HepG2 (cell line): Measurements from ENCODE around the gene WBP1. TPM values are rescaled to one million over a fixed set of nuclear protein-coding genes. Genes with fewer than 3 reads are reported as not detected.

Experiments used
- ARNT ChIP-seq: fragments of 450-650 bp; IDR thresholded peaks from 2 replicates; pipeline ENCODE4 v1.6.1; 2017
- FOXJ3 ChIP-seq: sonication (generic); formaldehyde crosslinking; IDR thresholded peaks from 2 replicates; pipeline ENCODE4 v1.4.0; 2020; ENCODE audit warnings: missing genetic modification reagents, mild to moderate bottlenecking, borderline replicate concordance
- HNRNPL ChIP-seq: fragments of 200-400 bp; formaldehyde crosslinking; IDR thresholded peaks from 2 replicates; pipeline ENCODE4 v1.6.1; 2017; ENCODE audit warnings: mild to moderate bottlenecking, low read depth, low read length
- POLR2AphosphoS5 ChIP-seq: IDR thresholded peaks from 2 replicates; pipeline ENCODE4 v1.6.1; 2012; ENCODE audit warnings: low read depth, low read length
- SP140L ChIP-seq: sonication (generic); formaldehyde crosslinking; IDR thresholded peaks from 2 replicates; pipeline ENCODE4 v1.4.0; 2020; ENCODE audit warnings: missing genetic modification reagents, borderline replicate concordance
- SRY ChIP-seq: sonication (generic); formaldehyde crosslinking; IDR thresholded peaks from 2 replicates; pipeline ENCODE4 v1.8.0; 2022; ENCODE audit warnings: mild to moderate bottlenecking, missing genetic modification reagents
- STAG1 ChIP-seq: sonication (generic); formaldehyde crosslinking; IDR thresholded peaks from 2 replicates; pipeline ENCODE4 v1.4.0; 2020; ENCODE audit warnings: missing genetic modification reagents
- TCF7 ChIP-seq: sonication (generic); IDR thresholded peaks from 2 replicates; pipeline ENCODE4 v1.6.1; 2016; ENCODE audit warnings: antibody characterized with exemption, low read depth
- ZFYVE20 ChIP-seq: sonication (generic); formaldehyde crosslinking; IDR thresholded peaks from 2 replicates; pipeline ENCODE4 v1.8.0; 2023; ENCODE audit warnings: low read depth, mild to moderate bottlenecking, moderate library complexity, missing genetic modification reagents, borderline replicate concordance
- ZNF138 ChIP-seq: sonication (generic); formaldehyde crosslinking; IDR thresholded peaks from 2 replicates; pipeline ENCODE4 v1.5.0; 2020; ENCODE audit warnings: mild to moderate bottlenecking, low read depth, missing genetic modification reagents
- ZNF850 ChIP-seq: sonication (generic); formaldehyde crosslinking; conservative IDR thresholded peaks from 2 replicates; pipeline ENCODE4 v1.9.0; 2021; ENCODE audit warnings: mild to moderate bottlenecking, missing genetic modification reagents
- polyA plus RNA-seq, 8 experiments: library from polyadenylated mRNA; depleted of rRNA in 3 of 8; stranded (reverse) in 7 of 8; unstranded in 1 of 8; fragments of >200 nt; fragmentation: Illumina TruSeq in 4 of 8; extraction: Trizol in 4 of 8; gene quantifications; 2 replicates each; pipeline versions ENCODE4 v1.2.1 to v1.2.3, GENCODE V29; 2011 to 2016; ENCODE audit warnings: low read depth in 4 of 8, missing spikeins in 1 of 8, mixed read lengths in 1 of 8; ENCODE audit not compliant: insufficient read depth in 1 of 8
- total RNA-seq, 5 experiments: library from RNA; depleted of rRNA; stranded (reverse); fragments of >200 nt; fragmentation: Illumina TruSeq; extraction: Trizol; gene quantifications; 2 replicates each; pipeline ENCODE4 v1.2.3, GENCODE V29; 2016; ENCODE audit warnings: low read depth in 1 of 5
- TF ChIP-seq, protein P1 (sequence below): sonication (generic); formaldehyde crosslinking; IDR thresholded peaks from 2 replicates; pipeline ENCODE4 v1.4.0; 2020; ENCODE audit warnings: mild to moderate bottlenecking, low read depth, missing genetic modification reagents
- TF ChIP-seq, protein P2 (sequence below): sonication (generic); formaldehyde crosslinking; IDR thresholded peaks from 2 replicates; pipeline ENCODE4 v1.4.0; 2020; ENCODE audit warnings: missing genetic modification reagents, borderline replicate concordance
- TF ChIP-seq, protein P3 (sequence below): sonication (generic); formaldehyde crosslinking; IDR thresholded peaks from 2 replicates; pipeline ENCODE4 v1.4.0; 2020; ENCODE audit warnings: missing genetic modification reagents, mild to moderate bottlenecking, borderline replicate concordance
- TF ChIP-seq, protein P4 (sequence below): sonication (generic); formaldehyde crosslinking; IDR thresholded peaks from 2 replicates; pipeline ENCODE4 v1.4.0; 2020; ENCODE audit warnings: low read depth, mild to moderate bottlenecking, missing genetic modification reagents
- TF ChIP-seq, protein P5 (sequence below): IDR thresholded peaks from 2 replicates; pipeline ENCODE4 v1.6.1; 2016; ENCODE audit warnings: missing genetic modification reagents, missing compliant biosample characterization
- TF ChIP-seq, protein P6 (sequence below): IDR thresholded peaks from 2 replicates; pipeline ENCODE4 v1.6.1; 2016; ENCODE audit warnings: mild to moderate bottlenecking

Gene WBP1
- total and polyA plus RNA-seq, 2 of the 13 experiments (the other 11 are each of a cell fraction or from before 2014, with no cell fraction given) = 38.8 to 85.7 TPM

DNA sequence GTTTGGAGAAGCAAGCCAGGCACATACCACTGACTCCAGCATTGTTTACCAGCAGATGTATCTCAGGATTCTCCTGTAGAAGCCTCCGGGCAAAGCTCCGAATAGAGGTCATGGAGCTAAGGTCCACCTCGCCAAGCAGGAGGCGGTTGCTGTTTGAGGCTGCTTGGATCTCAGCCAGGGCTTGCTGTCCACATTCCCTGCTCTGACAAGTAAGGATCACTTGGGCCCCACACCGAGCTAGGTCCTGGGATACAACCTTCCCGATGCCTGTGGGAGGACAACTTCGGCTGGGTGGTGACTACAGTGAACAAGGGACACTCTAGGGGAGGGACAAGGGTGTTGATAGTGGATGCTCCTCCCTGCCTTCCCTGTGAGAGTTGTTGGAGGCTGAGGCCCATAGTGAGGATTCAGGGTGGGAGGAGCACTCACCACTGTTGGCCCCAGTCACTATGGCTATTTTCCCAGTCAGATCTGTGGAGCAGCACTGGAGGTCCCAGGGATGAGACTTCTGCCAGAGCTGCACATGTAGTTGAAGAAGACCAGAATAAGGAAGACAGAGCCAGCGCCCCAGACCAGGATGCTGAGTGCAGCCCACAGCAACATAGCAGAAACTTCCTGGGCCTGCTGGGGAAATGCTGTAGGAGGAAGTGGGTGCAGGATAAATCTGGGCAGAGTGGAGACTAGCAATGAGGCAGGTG, 45.1 kb upstream of the WBP1 start (continued):
- TF ChIP-seq, protein P1, sequence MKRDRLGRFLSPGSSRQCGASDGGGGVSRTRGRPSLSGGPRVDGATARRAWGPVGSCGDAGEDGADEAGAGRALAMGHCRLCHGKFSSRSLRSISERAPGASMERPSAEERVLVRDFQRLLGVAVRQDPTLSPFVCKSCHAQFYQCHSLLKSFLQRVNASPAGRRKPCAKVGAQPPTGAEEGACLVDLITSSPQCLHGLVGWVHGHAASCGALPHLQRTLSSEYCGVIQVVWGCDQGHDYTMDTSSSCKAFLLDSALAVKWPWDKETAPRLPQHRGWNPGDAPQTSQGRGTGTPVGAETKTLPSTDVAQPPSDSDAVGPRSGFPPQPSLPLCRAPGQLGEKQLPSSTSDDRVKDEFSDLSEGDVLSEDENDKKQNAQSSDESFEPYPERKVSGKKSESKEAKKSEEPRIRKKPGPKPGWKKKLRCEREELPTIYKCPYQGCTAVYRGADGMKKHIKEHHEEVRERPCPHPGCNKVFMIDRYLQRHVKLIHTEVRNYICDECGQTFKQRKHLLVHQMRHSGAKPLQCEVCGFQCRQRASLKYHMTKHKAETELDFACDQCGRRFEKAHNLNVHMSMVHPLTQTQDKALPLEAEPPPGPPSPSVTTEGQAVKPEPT (CRISPR knock-in tag) = no peak; the same call in 1 of the 2 replicates
- TF ChIP-seq SRY (CRISPR knock-in tag) (no peak), SP140L (no peak), ZNF138 (no peak; the same call in 1 of the 2 replicates), HNRNPL (no peak), ARNT (no peak), ZFYVE20 (CRISPR knock-in tag) (no peak), TCF7 (peak; percentile 51; the same call in 1 of the 2 replicates), FOXJ3 (no peak), ZNF850 (CRISPR knock-in tag) (no peak), STAG1 (CRISPR knock-in tag) (no peak), POLR2AphosphoS5 (no peak)
- TF ChIP-seq, protein P2, sequence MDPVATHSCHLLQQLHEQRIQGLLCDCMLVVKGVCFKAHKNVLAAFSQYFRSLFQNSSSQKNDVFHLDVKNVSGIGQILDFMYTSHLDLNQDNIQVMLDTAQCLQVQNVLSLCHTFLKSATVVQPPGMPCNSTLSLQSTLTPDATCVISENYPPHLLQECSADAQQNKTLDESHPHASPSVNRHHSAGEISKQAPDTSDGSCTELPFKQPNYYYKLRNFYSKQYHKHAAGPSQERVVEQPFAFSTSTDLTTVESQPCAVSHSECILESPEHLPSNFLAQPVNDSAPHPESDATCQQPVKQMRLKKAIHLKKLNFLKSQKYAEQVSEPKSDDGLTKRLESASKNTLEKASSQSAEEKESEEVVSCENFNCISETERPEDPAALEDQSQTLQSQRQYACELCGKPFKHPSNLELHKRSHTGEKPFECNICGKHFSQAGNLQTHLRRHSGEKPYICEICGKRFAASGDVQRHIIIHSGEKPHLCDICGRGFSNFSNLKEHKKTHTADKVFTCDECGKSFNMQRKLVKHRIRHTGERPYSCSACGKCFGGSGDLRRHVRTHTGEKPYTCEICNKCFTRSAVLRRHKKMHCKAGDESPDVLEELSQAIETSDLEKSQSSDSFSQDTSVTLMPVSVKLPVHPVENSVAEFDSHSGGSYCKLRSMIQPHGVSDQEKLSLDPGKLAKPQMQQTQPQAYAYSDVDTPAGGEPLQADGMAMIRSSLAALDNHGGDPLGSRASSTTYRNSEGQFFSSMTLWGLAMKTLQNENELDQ = no peak
- TF ChIP-seq, protein P3, sequence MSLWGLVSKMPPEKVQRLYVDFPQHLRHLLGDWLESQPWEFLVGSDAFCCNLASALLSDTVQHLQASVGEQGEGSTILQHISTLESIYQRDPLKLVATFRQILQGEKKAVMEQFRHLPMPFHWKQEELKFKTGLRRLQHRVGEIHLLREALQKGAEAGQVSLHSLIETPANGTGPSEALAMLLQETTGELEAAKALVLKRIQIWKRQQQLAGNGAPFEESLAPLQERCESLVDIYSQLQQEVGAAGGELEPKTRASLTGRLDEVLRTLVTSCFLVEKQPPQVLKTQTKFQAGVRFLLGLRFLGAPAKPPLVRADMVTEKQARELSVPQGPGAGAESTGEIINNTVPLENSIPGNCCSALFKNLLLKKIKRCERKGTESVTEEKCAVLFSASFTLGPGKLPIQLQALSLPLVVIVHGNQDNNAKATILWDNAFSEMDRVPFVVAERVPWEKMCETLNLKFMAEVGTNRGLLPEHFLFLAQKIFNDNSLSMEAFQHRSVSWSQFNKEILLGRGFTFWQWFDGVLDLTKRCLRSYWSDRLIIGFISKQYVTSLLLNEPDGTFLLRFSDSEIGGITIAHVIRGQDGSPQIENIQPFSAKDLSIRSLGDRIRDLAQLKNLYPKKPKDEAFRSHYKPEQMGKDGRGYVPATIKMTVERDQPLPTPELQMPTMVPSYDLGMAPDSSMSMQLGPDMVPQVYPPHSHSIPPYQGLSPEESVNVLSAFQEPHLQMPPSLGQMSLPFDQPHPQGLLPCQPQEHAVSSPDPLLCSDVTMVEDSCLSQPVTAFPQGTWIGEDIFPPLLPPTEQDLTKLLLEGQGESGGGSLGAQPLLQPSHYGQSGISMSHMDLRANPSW = no peak
- TF ChIP-seq, protein P4, sequence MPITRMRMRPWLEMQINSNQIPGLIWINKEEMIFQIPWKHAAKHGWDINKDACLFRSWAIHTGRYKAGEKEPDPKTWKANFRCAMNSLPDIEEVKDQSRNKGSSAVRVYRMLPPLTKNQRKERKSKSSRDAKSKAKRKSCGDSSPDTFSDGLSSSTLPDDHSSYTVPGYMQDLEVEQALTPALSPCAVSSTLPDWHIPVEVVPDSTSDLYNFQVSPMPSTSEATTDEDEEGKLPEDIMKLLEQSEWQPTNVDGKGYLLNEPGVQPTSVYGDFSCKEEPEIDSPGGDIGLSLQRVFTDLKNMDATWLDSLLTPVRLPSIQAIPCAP (CRISPR knock-in tag) = no peak
- TF ChIP-seq, protein P5, sequence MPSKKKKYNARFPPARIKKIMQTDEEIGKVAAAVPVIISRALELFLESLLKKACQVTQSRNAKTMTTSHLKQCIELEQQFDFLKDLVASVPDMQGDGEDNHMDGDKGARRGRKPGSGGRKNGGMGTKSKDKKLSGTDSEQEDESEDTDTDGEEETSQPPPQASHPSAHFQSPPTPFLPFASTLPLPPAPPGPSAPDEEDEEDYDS = no peak; the same call in 1 of the 2 replicates
- TF ChIP-seq, protein P6, sequence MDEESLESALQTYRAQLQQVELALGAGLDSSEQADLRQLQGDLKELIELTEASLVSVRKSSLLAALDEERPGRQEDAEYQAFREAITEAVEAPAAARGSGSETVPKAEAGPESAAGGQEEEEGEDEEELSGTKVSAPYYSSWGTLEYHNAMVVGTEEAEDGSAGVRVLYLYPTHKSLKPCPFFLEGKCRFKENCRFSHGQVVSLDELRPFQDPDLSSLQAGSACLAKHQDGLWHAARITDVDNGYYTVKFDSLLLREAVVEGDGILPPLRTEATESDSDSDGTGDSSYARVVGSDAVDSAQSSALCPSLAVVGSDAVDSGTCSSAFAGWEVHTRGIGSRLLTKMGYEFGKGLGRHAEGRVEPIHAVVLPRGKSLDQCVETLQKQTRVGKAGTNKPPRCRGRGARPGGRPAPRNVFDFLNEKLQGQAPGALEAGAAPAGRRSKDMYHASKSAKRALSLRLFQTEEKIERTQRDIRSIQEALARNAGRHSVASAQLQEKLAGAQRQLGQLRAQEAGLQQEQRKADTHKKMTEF (CRISPR knock-in tag) = no peak; the same call in 1 of the 2 replicates
